GM21423 (cell line): ENCODE results near the gene CDH22.

Experiments
- ATAC-seq: cut with Tn5 transposase; IDR thresholded peaks from one replicate; pipeline ENCODE4 v1.9.1; 2021; ENCODE audit warnings: mild to moderate bottlenecking, moderate library complexity; ENCODE audit not compliant: unreplicated experiment

Gene CDH22

GRCh38 chr20:46152824-46153586, 155.3 kb downstream of the CDH22 start:
- ATAC-seq, result no peak

- ATAC-seq, result no peak
Observed at GRCh38 chr20:46151936-46152335, 156.4 kb downstream of the CDH22 start.

- no peak for ATAC-seq
Observed at GRCh38 chr20:46150943-46151342, 157.4 kb downstream of the CDH22 start.

- ATAC-seq, result no peak
Observed at GRCh38 chr20:46148313-46149208, 159.7 kb downstream of the CDH22 start.

- ATAC-seq, result no peak
Observed at GRCh38 chr20:46145713-46146112, 162.6 kb downstream of the CDH22 start.

- ATAC-seq, result no peak
Observed at GRCh38 chr20:46144432-46145025, 163.8 kb downstream of the CDH22 start.

GRCh38 chr20:46142124-46142523, 166.2 kb downstream of the CDH22 start:
- ATAC-seq, result no peak

GRCh38 chr20:46139908-46140482, 168.3 kb downstream of the CDH22 start:
- no peak for ATAC-seq

GRCh38 chr20:46139266-46139889, 168.9 kb downstream of the CDH22 start:
- no peak for ATAC-seq

GRCh38 chr20:46137816-46138215, 170.5 kb downstream of the CDH22 start:
- ATAC-seq, result no peak

- no peak for ATAC-seq
Observed at GRCh38 chr20:46135856-46136633, 172.3 kb downstream of the CDH22 start.

GRCh38 chr20:46134716-46135115, 173.6 kb downstream of the CDH22 start:
- no peak for ATAC-seq

- no peak for ATAC-seq
Observed at GRCh38 chr20:46133886-46134654, 174.2 kb downstream of the CDH22 start.

GRCh38 chr20:46132705-46133120, 175.6 kb downstream of the CDH22 start:
- no peak for ATAC-seq

- no peak for ATAC-seq
Observed at GRCh38 chr20:46131396-46131795, 176.9 kb downstream of the CDH22 start.

- no peak for ATAC-seq
Observed at GRCh38 chr20:46130534-46130933, 177.8 kb downstream of the CDH22 start.

GRCh38 chr20:46129955-46130481, 178.3 kb downstream of the CDH22 start:
- no peak for ATAC-seq

GRCh38 chr20:46128310-46129151, 179.8 kb downstream of the CDH22 start:
- no peak for ATAC-seq
